HG02870 (cell line): ENCODE results near the gene ADGRL2.

Experiments used
- ATAC-seq: cut with Tn5 transposase; IDR thresholded peaks from one replicate; pipeline ENCODE4 v1.9.1; 2021; ENCODE audit warnings: mild to moderate bottlenecking, moderate library complexity; ENCODE audit not compliant: unreplicated experiment

ADGRL2 gene

DNA sequence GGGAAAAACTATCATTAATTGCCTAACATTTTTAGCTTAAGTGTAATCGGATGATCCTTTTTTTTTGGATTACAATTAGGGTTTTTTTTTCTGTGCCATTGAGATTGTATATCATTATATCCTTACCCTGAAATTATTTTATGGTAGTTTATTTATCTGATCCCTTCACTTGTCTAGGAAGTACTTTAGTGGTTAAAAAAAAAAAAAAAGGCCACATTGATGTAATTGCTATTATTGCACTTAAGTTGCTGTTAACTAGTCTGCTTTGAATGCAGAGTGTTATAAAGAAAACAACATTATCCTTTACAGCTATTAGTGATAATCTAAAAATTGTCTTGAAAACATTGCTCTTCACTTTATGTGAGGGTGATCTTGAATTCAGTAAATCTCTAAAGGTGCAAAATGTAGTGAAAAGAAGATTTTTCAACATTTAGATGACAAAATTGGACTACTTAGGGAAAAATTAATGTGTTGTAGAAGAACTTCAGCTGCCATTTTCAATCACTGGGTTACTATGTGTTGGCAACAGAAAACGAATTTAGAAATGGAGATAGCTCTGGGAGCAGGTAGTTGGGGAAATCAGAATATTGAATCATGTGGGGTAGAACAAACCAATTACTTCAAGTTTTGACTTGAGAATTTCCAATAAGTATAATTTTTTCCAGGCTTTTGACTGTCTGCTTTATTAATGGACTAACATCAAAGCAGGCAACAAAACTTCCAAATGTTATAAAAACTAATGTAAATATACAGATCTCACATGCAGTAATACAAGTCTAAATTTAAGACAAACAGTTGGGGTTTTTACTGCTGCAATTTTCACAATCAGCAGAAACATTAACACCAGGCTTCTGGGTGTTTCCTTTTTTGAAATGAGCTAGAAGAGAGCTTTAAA lies 5.0 kb downstream of the ADGRL2 start:
- no peak for ATAC-seq

DNA sequence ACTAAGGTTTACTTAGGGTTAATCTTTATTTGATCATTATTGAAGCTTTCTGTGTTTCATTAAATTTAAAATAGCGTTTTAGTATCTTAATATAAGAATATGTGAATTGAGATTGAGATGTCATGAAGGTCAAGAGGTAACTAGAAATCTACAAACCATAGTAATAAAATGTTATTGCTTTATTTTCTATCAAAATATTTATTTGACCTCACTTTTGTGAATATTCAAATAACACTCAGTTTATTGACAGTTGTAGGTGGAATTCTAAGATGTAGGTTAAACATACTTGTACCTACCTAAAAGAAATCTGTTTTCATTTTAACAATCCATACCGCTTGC lies 5.7 kb downstream of the ADGRL2 start:
- no peak for ATAC-seq

DNA sequence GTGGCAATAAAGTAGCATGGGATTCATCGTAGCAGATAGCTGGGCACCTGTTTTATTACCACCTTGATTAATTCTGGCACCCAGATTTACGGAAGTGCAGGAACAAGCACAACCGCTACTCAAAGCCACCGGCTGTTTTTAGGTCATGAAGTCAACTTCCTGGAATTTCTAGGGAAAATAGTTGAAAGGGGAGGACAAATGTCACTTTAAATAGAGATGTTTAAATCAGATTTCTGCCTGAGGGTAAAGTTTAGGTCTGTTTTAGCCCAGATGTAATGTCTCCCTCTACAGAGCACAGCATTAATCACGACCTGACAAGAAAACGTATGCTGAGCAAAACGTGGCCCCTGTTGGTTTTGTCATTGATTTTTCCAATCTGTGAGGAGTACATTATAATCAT lies 8.0 kb downstream of the ADGRL2 start:
- ATAC-seq: no peak

DNA sequence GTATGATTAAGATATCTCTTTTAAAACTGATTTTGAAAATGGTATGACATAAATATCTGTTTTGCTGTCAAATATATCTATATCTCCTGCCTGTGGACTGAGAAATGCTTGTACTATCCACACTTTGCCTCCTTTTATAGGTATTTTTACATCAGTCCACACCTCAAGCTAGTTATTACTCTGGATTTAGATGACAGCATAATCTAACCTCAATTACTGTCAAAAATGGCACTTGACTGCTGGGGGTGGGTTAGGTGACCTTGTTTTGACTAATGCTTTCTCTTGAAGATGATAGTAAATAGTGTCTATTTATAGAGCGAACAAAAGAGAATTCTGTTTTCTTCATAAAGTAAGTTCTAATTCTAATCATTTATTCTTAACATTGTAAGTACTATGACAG lies 9.1 kb downstream of the ADGRL2 start:
- ATAC-seq: no peak

DNA sequence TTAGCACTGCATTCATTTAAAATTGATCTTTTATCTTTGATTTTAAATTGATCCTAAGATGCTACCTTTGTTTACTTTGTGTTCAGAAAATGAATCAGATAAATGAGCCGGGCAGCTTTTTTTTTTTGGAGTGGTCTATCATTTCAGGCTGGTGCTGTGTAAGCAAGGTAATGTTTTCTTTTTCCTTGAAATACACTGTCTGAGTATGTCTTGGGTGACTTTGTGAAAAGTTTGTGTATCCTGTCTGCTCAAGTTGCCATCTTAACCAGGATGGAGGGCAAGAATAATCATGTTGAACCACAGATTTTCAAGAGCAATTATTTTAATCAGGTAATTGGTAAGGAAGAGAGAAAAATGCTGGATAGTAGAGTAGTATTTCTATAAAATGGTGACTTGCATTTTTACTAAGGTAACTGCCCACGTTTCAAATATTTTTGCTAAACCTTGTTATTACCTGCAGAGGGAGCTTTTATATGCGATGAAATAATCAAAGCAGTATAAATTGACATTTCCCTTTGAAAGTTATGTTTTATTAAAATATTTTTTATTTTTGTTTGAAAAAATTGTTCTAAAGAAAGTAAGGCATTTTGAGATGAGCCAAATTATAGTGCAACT lies 11.1 kb downstream of the ADGRL2 start:
- ATAC-seq: no peak

DNA sequence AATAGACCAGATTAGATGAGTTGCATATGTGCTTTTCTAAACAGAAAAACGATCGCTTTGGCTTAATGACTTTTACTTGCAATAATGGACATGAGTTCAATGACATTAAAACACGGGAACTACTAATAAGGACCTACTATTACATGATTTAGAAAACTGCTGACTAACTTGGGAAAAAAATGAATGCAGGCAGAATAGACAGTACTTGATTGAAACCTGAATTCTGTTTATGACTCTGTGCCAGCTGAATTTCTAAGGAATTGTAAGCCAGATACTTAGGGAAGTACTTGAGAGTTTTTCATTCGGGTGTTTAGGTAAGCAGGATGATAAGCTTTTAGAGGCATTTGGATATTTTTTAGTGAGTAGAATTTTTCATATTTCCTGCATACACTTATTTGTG lies 12.0 kb downstream of the ADGRL2 start:
- no peak for ATAC-seq

DNA sequence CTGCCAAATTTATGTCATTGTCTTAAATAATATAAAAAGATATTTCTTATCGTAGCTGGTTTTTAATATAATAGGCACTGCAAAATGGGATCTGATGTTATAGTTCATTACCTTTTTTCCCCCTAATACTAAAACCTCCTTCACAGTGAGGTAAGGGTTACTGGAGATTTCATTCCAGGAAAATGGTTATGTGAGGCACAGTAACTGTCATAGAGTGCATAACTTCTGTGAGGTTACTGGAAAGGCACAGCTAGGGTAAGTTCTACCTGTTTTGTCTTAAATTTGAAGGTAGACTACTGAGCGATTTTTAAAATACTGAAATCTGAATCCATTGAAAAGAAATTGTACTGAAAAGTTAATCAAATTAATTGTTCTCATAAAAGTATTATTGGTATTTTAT lies 13.0 kb downstream of the ADGRL2 start:
- ATAC-seq: no peak

DNA sequence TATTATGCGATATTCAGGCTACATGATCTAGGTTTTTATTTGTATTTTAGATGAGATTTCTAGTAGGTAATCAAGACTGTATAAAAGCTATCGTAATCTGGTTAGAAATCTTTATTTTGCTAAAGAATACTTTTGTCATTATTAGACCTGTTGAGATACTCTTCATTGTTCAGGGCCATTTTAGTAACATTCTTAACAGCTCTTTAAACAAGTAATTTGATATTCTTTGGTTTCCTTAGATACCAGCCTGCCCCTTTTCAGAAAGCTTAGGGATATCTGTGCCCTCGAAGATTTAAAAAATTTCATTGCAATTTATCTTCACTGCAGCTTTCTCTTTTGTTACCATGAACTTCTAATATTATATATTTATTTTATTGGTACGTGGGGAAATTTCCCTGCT lies 18.9 kb downstream of the ADGRL2 start:
- no peak for ATAC-seq

DNA sequence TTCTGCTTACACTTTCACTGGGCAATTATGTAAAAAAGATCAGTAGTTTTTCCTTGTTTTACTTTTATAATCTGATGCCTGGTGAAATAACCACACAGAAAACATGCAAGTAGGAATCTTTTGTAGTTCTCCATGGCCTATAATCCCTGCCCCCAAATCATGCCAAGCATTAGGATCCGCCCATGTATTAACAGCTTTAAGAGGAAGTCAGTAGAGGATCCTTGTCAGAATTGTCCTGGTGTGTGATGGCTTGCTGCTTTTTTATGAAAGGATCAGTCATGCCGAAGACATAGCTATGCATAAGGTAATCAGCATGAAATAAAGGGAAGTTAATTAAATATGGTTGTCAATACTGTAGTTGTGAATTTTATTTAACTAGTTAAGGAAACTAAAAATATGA lies 20.0 kb downstream of the ADGRL2 start:
- ATAC-seq: no peak

DNA sequence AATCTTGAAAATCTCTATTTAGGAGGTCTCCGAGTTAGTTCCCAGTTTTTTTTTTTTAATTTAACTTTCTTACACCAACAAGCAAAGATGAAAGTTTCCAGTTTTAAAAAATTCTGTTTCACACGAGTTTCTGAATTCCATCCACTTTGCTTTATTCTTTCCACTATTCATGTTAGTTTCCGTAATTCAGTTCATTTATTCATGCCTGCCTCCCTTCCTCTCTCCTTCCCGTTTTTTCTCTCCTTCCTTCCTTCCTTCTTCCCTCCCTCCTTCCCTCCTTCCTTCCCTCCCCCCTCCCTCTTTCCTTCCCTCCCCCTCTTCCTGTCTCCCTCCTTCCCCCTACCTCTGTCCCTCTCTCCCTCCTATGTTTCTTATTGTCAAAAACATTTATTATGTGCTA lies 22.3 kb downstream of the ADGRL2 start:
- no peak for ATAC-seq

DNA sequence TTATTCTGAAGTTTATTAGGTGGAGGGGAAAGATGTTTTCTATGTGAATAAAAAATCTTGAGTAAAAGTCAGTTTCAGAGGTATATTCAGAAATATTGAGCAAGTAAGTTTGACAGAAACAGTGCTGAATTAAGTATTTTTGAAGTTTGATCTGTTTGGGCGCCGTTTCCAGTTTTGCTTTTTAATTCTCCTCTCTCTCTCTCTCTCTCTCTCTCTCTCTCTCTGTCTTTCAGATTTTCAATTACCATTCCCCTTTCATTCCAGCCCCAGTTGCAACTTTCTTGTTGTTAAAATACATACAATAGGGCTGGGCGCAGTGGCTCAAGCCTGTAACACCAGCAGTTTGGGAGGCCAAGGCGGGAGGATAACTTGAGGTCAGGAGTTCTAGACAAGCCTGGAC lies 24.0 kb downstream of the ADGRL2 start:
- no peak for ATAC-seq

DNA sequence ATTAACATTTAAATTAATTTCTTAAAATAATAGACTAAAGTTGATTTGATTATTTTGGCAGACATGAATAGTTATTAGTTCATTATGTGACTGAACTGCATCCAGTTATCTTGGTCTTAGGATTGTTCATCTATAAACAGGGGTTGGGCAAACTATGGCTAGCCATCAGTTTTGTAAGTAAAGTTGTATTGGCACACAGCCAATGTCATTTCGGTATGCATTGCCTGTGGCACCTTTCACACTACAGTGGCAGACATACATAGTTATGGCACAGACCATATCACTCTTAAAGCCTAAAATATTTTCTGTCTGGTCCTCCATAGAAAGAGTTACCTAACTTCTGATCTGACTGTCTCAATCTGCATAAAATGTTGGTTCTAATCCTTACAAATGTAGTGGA lies 27.2 kb downstream of the ADGRL2 start:
- no peak for ATAC-seq

DNA sequence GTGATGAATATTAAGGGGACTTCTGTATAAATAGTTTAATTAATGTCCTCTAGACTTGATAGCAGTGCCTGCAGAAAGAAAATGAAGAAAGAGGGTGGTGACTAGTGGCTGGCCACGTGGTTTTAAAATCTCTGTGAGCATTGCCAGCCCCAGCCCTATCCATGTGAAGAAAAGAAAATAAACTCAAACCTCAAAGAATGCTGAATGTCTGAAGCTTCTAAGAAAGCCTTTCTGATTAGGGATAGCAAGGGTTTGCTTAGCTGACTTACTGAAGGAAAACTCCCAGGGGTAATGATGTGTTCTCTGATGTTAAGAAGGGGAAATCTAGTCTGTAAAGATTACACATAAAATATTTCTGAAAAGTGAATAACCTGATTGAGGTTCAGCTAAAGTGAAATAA lies 31.8 kb downstream of the ADGRL2 start:
- no peak for ATAC-seq

DNA sequence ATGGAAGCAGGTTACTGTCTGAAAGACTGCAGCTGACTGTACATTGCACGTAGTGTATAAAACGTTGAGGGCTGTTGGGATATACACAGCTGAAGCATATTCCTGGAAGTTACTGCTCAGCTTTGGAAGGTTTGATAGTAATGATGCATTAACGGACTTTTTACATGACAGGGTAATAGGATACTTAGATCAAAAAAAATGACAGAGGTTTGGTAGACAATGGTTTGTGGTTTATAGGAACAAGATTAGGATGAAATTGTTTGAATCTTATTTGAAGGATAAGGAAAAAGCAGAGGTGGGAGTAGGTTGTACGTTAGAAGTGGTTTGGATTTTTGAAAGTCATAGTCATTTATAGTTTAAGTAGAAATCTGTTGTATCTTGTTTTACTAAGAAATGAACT lies 33.0 kb downstream of the ADGRL2 start:
- ATAC-seq: no peak

DNA sequence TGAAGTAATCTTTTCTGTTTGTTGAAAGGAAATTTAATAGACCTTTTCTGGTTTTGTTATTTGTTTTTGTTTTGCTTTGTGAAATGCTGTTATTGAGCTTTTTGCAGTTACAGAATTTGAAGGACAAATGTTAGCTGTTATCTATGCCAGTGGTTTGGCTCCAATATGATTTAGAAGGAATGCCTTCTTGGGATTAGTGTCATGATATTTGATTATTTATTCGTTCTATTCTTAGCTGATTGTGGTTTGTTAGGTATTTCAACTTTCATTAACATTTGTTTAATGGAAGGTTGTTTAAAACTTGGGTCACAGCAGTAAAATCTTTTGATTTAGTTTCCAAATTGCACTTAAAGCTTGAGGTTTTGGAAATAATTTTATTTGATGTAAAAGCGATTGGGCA lies 33.5 kb downstream of the ADGRL2 start:
- no peak for ATAC-seq

DNA sequence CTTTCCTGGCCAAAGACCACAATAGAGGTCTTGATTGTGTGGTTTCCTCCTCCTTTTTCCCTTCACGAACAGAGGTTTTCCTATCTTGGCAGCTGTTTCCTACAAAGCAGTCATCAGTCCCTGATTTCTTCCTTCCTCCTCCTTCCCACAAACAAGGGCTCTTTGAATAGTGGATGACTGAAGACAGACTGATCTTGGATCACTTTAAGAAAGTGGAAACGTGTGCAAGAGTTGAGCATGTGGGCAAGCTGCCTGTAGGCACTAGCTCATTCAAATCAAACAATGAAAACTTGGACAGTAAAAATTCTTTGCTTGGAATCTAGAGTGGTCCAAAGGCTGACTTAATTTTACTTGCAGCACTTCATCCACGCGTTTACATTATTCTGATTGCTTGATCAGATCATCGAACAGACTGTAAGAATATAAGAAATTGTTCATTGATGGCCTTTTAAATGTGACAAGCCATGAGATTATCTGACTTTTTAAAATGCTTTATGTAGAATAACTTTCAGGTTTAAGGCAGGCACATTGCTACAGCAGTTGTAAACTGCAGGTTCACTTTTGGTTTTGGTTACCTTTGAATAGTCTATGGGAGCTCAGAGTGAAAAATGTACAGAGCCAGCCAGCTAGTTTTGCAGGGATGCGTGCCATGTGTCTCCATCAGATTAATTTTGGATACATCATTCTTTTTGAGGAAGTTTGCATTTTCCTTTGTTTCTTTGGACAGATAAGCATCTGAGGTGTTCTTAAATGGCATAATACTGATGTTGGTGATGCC lies 34.4 kb downstream of the ADGRL2 start:
- ATAC-seq: no peak

DNA sequence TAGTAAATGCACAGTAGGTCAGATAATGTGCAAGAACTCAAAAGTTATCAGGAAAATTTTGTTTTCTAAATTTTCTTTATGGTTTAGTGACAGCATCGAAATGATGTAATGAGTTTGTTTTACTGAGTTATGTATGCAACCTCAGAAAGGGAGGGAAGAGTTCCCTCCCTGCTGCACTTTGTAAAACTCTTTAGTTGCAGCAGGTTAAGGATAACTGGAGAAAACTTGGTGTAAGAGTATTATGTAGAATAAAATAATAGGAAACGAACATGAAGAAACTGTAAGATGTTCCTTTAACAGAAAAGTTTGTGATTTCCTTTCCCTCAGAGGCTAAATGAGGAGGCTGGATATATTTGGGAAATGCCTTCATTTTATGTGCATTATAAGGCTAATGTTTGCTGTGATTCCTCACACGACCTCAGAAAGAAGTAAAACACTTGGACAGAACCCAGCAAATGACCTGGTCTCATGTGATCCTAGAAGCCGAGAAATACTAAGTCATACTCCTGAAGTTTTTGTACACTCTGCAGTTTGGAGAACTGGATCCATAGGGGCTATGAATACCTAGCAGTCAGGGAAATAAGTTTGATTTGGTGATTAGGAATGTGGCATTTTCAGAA lies 35.4 kb downstream of the ADGRL2 start:
- ATAC-seq: no peak

DNA sequence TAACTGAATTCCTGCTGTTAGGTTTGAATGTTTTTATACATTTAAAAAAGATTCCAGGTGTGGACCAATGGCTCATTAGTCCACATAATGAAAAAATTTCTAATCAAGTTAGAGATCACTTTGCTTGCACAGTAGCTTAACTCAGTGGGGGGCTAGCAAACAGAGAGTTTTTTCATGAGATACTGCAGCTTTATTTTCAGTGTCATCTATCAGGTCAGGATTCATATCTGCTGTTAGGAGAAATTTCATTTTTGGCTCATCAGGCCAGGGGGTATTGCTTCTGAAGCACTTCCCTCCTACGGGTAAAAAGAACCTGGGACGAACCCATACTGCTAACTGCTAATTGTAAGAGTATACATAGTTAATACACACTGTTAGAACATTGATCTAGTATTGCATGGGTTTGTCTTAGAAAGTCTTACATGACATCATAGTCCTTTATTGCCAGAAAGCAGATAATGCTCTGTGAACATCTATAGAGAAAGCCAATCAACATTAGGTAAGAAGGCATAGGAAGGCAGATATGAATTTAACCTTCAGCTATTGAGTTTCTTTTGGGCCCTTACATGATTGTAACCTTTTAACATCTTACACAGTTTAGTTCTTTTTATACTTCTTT lies 38.0 kb downstream of the ADGRL2 start:
- no peak for ATAC-seq

DNA sequence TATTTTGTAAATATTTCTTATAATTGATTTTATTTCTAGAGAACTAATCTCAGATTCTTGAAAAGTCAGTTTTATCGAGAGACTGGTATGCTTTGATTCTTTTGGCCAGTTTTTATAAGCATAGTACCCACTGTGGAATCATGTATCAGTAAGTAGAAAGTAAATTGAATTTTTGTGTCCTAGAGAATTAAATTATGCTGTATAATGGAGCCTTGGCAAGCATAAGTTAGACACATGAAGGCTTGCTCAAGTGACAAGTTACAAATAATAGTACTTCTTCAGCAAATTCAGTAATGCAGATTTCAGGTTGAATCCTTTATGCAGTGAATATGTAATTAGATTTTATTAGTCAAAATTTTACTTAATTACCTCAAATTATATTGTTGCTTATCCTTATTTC lies 40.1 kb downstream of the ADGRL2 start:
- no peak for ATAC-seq

DNA sequence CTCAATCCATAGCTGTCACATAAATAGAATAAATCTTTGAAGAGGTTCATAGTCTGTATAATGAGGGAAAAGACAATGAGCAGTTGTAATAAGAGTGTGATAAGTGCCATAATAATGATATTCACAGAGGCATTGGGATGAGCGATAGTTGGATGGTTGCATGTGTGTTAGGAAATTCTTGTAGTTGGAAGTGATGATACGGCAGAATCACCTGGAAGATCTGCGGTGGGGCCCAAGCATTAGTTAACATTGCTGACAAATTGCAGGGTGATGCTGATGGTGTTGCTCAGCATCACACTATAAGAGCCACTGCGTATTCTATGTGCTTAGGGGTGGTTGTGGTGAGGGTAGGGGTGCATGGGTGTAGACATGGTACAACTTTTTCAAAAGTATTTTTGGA lies 41.1 kb downstream of the ADGRL2 start:
- ATAC-seq: no peak

DNA sequence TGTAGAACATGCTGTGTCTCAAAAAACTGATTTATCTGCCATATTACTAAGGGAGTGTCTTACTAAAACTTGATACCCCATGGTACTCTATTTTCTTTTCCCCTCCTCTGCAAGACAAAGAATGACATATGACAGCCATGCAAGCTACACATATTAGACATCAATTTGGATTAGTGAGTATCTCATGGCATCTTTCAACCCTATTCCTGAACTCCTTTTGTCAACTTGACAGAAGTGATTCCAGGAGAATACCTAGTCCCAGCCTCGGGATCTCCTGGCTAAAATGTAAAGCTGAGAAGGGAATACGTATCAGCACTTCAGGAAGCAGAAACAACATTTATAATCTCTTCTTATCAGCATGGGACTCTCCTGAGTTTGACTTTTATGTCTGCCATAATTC lies 43.7 kb downstream of the ADGRL2 start:
- ATAC-seq: no peak
